ENCODE results near the gene FAM171A1.
"Not testable (repeated sequence)": the region's sequence is repeated elsewhere in the genome, so short reads cannot be mapped to it uniquely, and the experiment has no call there.

Gene FAM171A1

DNA sequence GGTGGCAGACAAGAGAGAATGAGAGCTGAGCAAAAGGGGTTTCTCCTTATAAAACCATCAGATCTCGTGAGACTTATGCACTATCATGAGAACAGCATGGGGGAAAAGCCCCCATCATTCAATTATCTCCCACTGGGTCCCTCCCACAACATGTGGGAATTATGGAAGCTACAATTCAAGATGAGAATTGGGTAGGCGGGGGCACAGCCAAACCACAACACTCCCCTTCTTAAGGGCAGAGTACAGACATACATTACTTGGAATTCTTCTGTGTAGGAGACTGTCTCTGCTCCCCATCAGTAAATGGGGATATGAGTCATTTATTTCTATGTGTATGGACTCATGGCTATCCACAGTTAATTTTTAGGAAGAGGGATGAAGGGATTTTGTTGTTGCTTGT, 31.2 kb downstream of the FAM171A1 start:
- no peaks in the 10 kb centered on the region for H3K36me3 ChIP-seq (ENCODE audit: insufficient read depth, low read depth, low read length)
- H3K9ac ChIP-seq (ENCODE audit: low read depth, low read length): no peak overlapping the region
- H3K27ac ChIP-seq (ENCODE audit: low read length): no peak overlapping the region
- peaks cover under 1% of the 10 kb centered on the region; the same call in 1 of the 2 replicates for H3K4me1 ChIP-seq (ENCODE audit: insufficient read depth, low read length)
- no peaks in the 10 kb centered on the region for H3K9me3 ChIP-seq (ENCODE audit: insufficient read depth, low read depth, low read length)
- no peaks in the 10 kb centered on the region for H3K27me3 ChIP-seq (ENCODE audit: insufficient read depth, low read length)
- H3K4me3 ChIP-seq (ENCODE audit: low read length): no peak overlapping the region

DNA sequence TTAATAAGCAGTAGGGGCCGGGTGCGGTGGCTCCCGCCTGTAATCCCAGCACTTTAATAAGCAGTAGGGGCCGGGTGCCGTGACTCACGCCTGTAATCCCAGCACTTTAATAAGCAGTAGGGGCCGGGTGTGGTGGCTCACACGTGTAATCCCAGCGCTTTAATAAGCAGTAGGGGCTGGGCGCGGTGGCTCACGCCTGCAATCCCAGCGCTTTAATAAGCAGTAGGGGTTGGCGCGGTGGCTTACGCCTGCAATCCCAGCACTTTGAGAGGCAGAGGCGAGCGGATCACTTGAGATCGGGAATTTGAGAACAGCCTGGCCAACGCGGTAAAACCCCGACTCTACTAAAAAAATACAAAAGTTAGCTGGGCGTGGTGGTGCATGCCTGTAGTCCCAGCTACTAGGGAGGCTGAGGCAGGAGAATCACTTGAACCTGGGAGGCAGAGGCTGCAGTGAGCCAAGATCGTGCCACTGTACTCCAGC, 33.6 kb downstream of the FAM171A1 start:
- H3K36me3 ChIP-seq (ENCODE audit: insufficient read depth, low read depth, low read length); H3K27me3 ChIP-seq (ENCODE audit: insufficient read depth, low read length); H3K4me3 ChIP-seq (ENCODE audit: low read length); H3K9ac ChIP-seq (ENCODE audit: low read depth, low read length); H3K27ac ChIP-seq (ENCODE audit: low read length); H3K9me3 ChIP-seq (ENCODE audit: insufficient read depth, low read depth, low read length): not testable (repeated sequence)
- H3K4me1 ChIP-seq (ENCODE audit: insufficient read depth, low read length): peaks cover 10% of the 10 kb centered on the region

DNA sequence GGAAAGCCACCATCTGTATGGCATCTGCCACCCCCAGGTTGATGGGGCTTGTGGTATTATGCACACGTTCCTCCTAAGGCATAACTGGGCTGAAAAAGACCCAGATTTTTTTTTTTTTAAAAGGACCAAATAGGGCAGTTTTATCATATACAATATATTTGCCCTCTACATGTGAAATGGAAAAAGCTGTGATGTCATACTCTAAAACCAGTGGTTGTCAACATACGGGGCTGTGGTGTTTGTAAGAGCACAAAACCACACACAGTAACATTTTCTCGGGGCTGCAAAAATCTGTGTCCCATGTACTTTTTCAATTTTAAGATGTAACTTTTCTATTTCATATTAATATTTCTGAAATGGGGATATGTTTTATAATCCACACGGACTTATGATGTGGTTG, 34.9 kb downstream of the FAM171A1 start:
- Histone ChIP-seq H3K9me3 (ENCODE audit: insufficient read depth, low read depth, low read length) (no peaks in the 10 kb centered on the region), H3K36me3 (ENCODE audit: insufficient read depth, low read depth, low read length) (no peaks in the 10 kb centered on the region), H3K27me3 (ENCODE audit: insufficient read depth, low read length) (no peaks in the 10 kb centered on the region), H3K9ac (ENCODE audit: low read depth, low read length) (no peak overlapping the region), H3K27ac (ENCODE audit: low read length) (no peak overlapping the region), H3K4me3 (ENCODE audit: low read length) (no peak overlapping the region), H3K4me1 (ENCODE audit: insufficient read depth, low read length) (peaks cover 10% of the 10 kb centered on the region)

DNA sequence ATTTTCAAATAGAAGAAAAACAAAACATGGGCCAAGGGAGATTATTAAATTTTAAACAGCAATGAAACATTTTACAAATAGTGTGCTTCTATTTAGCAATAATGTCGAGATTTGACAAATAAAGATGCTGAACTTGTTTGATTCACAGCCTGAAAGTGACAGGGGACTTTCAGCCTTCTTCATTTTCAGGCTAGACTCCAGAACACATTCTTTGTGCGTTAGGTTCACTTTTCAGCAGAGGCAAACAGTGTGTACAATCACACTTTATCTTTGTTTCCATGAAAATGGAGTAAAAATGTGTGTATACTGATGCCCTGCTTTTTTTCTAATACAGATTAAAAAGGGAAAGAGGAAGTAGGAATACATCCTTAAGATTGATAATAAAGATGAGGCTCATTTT, 35.6 kb downstream of the FAM171A1 start:
- Histone ChIP-seq H3K4me1 (ENCODE audit: insufficient read depth, low read length) (peaks cover 10% of the 10 kb centered on the region), H3K27ac (ENCODE audit: low read length) (no peak overlapping the region), H3K36me3 (ENCODE audit: insufficient read depth, low read depth, low read length) (no peaks in the 10 kb centered on the region), H3K9ac (ENCODE audit: low read depth, low read length) (no peak overlapping the region), H3K4me3 (ENCODE audit: low read length) (no peak overlapping the region), H3K9me3 (ENCODE audit: insufficient read depth, low read depth, low read length) (no peaks in the 10 kb centered on the region), H3K27me3 (ENCODE audit: insufficient read depth, low read length) (no peaks in the 10 kb centered on the region)

DNA sequence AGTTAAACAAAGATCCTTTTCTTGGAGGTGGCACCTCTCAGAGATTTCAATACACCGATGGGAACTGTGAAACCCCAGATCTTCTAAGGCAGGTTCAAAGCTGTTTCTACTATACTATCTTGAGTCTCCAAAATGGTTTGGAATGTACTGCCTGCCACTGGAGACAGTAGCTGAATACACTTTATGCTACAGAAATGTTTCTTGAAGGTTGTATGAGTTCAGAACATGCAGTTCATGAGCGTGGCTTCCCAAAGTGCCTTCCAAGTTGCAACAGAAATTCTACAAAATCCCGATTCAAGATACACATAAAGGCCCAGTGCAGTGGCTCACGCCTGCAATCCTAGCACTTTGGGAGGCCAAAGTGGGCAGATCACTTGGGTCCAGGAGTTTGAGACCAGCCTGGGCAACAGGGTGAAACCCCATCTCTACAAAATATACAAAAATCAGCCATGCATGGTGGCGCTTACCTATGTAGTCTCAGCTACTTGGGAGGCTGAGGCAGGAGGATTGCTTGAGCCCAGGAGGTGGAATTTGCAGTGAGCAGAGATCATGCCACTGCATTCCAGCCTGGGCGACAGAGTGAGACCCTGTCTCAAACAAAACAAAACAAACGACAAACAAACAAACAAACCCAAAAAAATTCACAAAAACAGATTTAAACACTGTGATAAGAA, 36.3 kb downstream of the FAM171A1 start:
- H3K4me1 ChIP-seq (ENCODE audit: insufficient read depth, low read length): peaks cover 10% of the 10 kb centered on the region
- no peaks in the 10 kb centered on the region for H3K27me3 ChIP-seq (ENCODE audit: insufficient read depth, low read length)
- H3K9ac ChIP-seq (ENCODE audit: low read depth, low read length): no peak overlapping the region
- no peak overlapping the region for H3K27ac ChIP-seq (ENCODE audit: low read length)
- no peaks in the 10 kb centered on the region for H3K9me3 ChIP-seq (ENCODE audit: insufficient read depth, low read depth, low read length)
- no peaks in the 10 kb centered on the region for H3K36me3 ChIP-seq (ENCODE audit: insufficient read depth, low read depth, low read length)
- no peak overlapping the region for H3K4me3 ChIP-seq (ENCODE audit: low read length)

DNA sequence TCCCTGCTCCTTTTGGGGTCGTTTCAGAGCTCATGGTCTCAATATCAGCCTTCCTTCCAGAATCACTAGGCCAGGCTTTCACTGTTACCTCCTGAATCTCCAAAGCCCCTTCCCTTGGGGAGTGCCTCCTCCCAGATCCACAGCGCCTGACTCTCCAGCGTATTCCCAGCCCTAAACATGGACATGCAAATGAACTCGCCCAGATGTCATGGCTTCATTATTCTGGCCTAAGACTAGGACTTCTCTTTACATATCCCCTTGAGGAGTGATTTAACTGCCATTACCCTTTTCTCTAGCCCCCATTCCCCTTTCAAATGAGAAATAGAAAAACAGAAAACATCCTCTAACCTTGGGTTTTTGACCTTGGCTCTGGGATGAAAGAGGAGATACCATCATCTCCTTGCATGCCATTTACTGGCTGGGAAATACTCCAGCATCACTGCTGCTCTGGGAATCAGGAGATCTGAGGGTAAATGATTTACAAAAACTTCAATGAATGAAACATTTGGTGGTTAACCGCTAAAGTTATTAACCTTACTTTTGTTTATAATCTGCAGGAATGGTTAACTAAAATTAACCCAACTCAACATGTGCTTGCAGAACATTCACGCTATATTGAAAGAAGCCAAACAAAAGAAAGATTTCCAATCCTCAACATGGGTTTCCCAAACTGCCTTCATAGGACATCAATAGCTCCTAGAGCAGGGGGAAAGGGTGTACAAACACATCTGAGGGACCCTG, 37.0 kb downstream of the FAM171A1 start:
- H3K9ac ChIP-seq (ENCODE audit: low read depth, low read length): no peak overlapping the region
- peaks cover 10% of the 10 kb centered on the region for H3K4me1 ChIP-seq (ENCODE audit: insufficient read depth, low read length)
- H3K4me3 ChIP-seq (ENCODE audit: low read length): no peak overlapping the region
- H3K27me3 ChIP-seq (ENCODE audit: insufficient read depth, low read length): no peaks in the 10 kb centered on the region
- no peaks in the 10 kb centered on the region for H3K36me3 ChIP-seq (ENCODE audit: insufficient read depth, low read depth, low read length)
- no peaks in the 10 kb centered on the region for H3K9me3 ChIP-seq (ENCODE audit: insufficient read depth, low read depth, low read length)
- H3K27ac ChIP-seq (ENCODE audit: low read length): no peak overlapping the region

DNA sequence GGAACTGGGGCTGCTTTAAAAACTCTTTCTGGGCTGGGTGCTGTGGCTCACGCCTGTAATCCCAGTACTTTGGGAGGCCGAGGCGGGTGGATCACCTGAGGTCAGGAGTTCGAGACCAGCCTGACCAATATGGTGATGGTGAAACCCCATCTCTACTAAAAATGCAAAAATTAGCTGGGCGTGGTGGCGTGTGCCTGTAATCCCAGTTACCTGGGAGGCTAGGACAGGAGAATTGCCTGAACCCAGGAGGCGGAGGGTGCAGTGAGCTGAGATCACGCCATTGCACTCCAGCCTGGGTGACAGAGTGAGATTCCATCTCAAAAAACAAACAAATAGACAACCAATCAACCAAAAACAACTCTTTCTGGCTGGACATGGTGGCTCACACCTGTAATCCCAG, 37.9 kb downstream of the FAM171A1 start:
- not testable (repeated sequence) for H3K4me3 ChIP-seq (ENCODE audit: low read length); H3K27ac ChIP-seq (ENCODE audit: low read length); H3K9ac ChIP-seq (ENCODE audit: low read depth, low read length); H3K27me3 ChIP-seq (ENCODE audit: insufficient read depth, low read length); H3K9me3 ChIP-seq (ENCODE audit: insufficient read depth, low read depth, low read length); H3K36me3 ChIP-seq (ENCODE audit: insufficient read depth, low read depth, low read length)
- peaks cover 10% of the 10 kb centered on the region for H3K4me1 ChIP-seq (ENCODE audit: insufficient read depth, low read length)

DNA sequence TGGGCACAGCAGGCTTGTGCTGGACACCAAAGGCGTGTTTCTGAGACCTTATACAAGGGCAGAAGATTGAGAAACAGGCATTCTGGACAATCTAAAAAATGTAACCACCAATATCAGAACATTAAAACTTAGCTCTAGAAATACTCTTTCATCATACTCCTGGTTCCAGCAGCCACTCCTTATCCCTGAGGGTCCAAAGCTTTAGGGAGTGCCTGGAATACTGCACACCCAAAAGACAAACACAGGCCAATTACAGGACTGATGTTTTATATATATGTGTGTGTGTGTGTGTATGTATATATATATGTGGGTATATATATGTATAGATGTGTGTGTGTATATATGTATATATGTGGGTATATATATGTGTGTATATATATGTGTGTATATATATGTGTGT, 39.6 kb downstream of the FAM171A1 start:
- H3K36me3 ChIP-seq (ENCODE audit: insufficient read depth, low read depth, low read length): no peaks in the 10 kb centered on the region
- no peaks in the 10 kb centered on the region for H3K9me3 ChIP-seq (ENCODE audit: insufficient read depth, low read depth, low read length)
- H3K4me3 ChIP-seq (ENCODE audit: low read length): no peak overlapping the region
- H3K27me3 ChIP-seq (ENCODE audit: insufficient read depth, low read length): no peaks in the 10 kb centered on the region
- no peak overlapping the region for H3K27ac ChIP-seq (ENCODE audit: low read length)
- H3K9ac ChIP-seq (ENCODE audit: low read depth, low read length): no peak overlapping the region
- peaks cover 10% of the 10 kb centered on the region for H3K4me1 ChIP-seq (ENCODE audit: insufficient read depth, low read length)

DNA sequence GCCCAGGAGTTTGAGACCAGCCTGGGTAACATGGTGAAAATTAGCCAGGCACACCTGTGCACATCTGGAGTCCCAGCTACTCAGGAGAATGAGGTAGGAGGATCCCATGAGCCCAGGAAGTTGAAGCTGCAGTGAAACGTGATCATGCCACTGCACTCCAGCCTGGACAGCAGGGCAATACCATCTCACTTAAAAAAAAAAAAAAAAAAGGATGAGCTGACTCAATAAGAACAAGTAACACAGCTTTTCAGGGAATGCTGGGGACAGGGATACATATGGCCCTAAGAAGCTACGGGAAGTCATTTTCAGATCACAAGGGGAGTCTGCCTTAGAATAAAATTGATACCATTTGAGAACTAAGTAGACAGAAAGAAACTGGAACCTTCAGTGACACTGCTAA, 41.7 kb downstream of the FAM171A1 start:
- Histone ChIP-seq H3K4me1 (ENCODE audit: insufficient read depth, low read length) (peaks cover 13% of the 10 kb centered on the region; the same call in 1 of the 2 replicates), H3K27ac (ENCODE audit: low read length) (no peak overlapping the region)

DNA sequence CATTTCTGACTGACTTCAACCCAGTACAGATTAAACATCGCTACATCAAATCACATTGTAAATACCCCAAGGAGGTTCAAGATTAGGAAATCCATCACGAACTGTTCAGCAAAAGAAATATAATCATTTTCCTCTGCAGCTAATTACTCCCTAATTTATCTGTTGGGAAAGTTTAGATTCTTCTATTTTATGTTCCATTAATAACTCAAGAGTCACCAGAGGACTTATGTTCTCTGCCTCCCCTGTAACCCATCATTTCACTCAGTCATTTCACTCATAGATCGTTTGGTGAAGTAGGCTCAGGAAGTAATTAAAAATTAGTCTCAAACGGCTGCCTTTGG, 45.2 kb downstream of the FAM171A1 start:
- no peaks in the 10 kb centered on the region for H3K27me3 ChIP-seq (ENCODE audit: insufficient read depth, low read length)
- H3K36me3 ChIP-seq (ENCODE audit: insufficient read depth, low read depth, low read length): no peaks in the 10 kb centered on the region
- H3K4me3 ChIP-seq (ENCODE audit: low read length): no peak overlapping the region
- no peak overlapping the region for H3K27ac ChIP-seq (ENCODE audit: low read length)
- no peak overlapping the region for H3K9ac ChIP-seq (ENCODE audit: low read depth, low read length)
- H3K4me1 ChIP-seq (ENCODE audit: insufficient read depth, low read length): peaks cover 11% of the 10 kb centered on the region; the same call in 1 of the 2 replicates
- no peaks in the 10 kb centered on the region for H3K9me3 ChIP-seq (ENCODE audit: insufficient read depth, low read depth, low read length)

More for the DNA sequence above, 41.7 kb downstream of the FAM171A1 start:
- Histone ChIP-seq H3K4me3 (ENCODE audit: low read length) (no peak overlapping the region), H3K36me3 (ENCODE audit: insufficient read depth, low read depth, low read length) (no peaks in the 10 kb centered on the region), H3K9ac (ENCODE audit: low read depth, low read length) (no peak overlapping the region), H3K9me3 (ENCODE audit: insufficient read depth, low read depth, low read length) (no peaks in the 10 kb centered on the region), H3K27me3 (ENCODE audit: insufficient read depth, low read length) (no peaks in the 10 kb centered on the region)

DNA sequence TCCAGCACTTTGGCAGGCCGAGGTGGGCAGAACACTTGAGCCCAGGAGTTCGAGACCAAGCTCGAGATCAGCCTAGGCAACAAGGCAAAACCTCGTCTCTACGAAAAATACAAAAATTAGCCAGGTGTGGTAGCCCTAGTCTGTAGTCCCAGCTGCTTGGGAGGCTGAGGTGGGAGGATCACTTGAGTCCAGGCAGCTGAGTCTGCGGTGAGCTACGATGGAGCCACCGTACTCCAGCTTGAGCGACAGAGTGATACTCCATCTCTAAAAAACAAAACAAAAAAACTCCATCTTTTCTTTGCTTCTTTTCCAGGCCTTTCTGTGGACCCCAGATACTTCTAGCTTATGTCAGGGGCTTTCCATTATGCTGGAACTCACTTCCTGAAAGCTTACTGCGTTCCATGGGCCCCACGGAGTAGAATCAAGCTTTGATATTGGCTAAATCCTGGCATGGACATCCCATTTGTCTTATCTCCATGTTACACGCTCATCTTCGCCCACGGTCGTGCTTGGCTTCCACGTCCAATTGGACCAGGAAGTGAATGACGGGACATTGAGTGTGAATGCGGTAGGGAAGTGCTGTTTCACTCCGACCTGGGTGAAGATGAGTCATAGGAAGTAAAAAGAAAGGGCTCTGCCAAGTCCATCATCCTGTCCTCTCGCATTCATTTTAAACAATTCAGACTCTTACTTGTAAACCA, 45.7 kb downstream of the FAM171A1 start:
- H3K27ac ChIP-seq (ENCODE audit: low read length): no peak overlapping the region
- no peaks in the 10 kb centered on the region; the same call in 1 of the 2 replicates for H3K9me3 ChIP-seq (ENCODE audit: insufficient read depth, low read depth, low read length)
- peaks cover 11% of the 10 kb centered on the region; the same call in 1 of the 2 replicates for H3K4me1 ChIP-seq (ENCODE audit: insufficient read depth, low read length)
- H3K4me3 ChIP-seq (ENCODE audit: low read length): no peak overlapping the region
- H3K9ac ChIP-seq (ENCODE audit: low read depth, low read length): no peak overlapping the region
- H3K36me3 ChIP-seq (ENCODE audit: insufficient read depth, low read depth, low read length): no peaks in the 10 kb centered on the region
- H3K27me3 ChIP-seq (ENCODE audit: insufficient read depth, low read length): no peaks in the 10 kb centered on the region

Measured in iPS-20b (cell line).